Stimulated activated CD4-positive, alpha-beta T cell treated with anti-CD3 and anti-CD28 coated beads, Interleukin-4, amount 100 ng/mL, for 4 hours (primary cell): ENCODE measurements around the gene LRRC10B.
"Not testable (repeated sequence)": the region's sequence is repeated elsewhere in the genome, so short reads cannot be mapped to it uniquely, and the experiment has no call there.

Experiments used
- DNase-seq, 2 experiments: peaks; one replicate each; pipeline ENCODE4 v3.0.0-alpha.2; 2020

The LRRC10B gene

DNA sequence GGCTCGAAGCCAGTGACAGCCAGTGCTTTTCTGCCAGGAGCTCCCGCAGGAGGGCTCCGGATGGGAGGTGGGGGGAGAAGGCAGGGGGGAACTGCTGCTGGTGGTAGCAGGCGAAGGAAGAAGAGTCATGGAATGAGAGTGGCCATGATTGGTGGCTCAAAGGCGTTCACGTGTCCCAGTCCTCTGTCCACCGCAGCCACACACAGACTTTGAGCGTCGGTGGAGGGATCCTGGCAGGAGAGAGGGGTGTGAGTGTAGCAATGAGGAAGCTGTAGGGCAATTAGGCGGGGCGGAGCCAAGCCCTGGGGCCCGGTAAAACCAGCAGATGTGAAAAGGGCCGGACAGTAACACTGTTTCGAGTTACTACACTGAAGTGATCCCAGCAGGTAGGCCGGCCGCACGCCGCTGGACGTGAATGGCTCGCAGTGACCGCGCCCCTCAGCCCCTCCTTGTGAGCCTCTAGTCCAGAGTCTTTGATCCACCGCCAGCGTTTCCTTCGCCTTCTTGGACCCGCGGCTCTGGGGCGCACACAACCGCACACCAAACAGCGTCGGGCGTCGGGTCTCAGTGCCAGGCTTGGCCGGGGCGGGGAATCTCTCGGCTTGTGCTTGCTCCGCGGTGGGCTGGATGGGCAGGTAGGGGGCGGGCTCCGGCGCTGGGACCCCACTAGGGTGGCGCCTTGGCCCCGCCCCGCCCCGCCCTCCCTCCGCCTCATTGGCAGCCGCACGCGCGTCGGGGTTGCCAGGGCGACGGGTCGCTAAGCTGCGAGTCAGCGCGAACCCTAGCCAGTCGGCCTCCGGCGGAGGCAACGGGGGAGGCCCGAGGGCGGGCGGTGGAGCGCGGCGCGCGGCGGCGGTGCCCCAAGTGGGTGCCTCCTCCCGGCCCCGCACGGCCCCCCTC lies at the start of gene LRRC10B:
Gene LRRC10B (plus strand): TSS at position 788 of the 900 bp plus-strand sequence. CDS start 250 bp downstream, outside the sequence.
- DNase-seq: peak; percentile 32 to 42

DNA sequence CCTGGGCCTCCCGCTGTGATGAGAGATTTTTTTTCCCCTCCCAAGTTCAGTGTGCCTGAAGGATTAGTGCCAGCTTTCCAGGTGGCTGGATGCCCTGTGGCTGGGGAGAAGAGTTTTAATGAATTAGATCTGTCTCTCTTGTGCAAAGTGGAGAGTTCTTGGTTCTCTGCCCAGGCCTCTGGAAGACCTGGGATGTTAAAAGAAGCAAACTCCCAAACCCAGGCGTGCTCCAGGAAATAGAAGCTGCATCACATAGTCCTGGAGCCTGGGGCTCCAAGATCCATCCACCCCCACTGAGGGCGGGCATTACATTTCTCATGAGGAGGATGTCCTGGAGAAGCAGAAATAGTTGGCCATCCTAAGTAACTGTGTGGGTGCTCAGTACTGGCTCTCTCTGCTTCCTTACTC lies 48.1 kb upstream of the LRRC10B start:
- no peak for DNase-seq

DNA sequence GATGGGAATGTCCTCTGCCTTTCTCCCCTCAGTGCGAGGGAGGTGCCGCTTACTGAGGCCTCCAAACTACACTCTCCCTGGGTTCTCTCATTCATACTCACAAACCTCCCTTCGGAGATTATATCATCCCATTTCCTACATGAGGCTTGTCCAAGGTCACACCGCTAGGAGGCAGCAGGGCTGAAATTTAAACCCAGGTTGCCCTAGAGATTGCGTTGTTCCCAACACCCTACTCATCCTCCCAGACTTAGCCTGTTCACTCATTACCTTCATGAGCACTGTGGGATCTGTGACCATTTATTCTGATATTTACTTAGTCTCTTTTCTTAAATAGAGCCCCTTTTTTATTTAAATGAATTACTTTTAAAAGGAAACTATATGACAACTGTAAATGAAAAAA lies 47.6 kb upstream of the LRRC10B start:
- DNase-seq: no peak

DNA sequence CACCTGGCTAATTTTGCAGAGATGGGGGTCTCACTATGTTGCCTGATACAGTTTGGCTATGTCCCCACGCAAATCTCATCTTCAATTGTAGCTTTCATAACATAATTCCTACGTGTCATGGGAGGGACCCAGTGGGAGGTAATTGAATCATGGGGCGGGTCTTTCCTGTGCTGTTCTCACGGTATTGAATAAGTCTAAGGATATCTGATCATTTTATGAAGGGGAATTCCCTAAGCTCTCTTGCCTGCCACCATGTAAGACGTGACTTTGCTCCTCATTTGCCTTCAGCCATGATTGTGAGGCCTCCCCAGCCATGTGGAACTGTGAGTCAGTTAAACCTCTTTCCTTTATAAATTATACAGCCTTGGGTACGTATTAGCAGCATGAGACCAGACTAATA lies 40.9 kb upstream of the LRRC10B start:
- not testable (repeated sequence) for DNase-seq

DNA sequence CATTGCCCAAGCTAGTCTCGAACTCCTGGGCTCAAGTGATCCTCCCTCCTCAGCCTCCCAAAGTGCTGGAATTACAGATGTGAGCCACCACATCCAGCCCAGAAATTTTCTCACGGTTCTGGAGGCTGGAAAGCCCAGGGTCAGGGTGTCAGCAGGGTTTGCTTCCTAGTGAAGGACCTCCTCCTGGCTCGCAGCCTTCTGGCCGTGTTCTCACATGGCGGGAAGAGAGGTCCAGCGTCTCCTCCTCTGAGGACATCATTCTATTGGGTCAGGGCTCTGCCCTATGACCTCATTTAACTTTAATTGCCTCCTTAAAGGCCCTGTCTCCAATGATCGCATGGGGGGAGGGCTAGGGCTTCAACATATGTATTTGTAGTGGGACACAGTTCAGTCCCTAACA lies 40.5 kb upstream of the LRRC10B start:
- DNase-seq: no peak

DNA sequence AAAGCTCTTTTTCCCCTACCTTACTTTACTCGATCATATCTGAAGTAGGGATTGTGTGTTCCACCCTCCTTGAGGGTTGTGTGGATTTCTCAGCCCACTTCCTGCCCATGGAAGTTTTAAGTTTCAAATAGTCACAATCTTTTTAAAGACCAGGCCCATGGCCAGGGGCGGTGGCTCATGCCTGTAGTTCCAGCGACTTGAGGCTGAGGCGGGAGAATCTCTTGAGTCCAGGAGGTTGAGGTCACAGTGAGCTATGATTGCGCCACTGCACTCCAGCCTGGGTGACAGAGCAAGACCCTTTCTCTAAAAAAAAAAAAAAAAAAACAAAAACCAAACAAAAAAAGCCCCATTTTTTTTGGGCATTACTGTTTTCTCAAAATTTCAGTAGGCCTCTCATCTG lies 36.3 kb upstream of the LRRC10B start:
- no peak for DNase-seq

DNA sequence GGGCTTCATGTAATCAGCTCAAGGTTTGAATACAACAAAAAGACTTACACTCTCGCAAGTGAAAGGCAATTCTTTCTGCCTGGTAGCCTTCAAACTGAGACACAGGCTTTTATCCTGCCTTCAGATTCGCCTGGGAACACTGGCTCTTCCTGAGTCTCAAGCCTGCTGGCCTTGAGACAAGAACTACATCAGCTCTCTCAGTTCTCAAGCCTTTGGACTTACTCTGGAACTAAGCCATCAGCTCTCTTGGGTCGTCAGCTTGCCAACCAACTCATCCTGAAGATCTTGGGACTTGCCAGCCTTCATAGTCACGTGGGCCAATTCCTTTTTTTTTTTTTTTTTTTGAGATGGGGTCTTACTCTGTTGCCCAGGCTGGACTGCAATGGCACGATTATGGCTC lies 35.7 kb upstream of the LRRC10B start:
- DNase-seq: no peak

DNA sequence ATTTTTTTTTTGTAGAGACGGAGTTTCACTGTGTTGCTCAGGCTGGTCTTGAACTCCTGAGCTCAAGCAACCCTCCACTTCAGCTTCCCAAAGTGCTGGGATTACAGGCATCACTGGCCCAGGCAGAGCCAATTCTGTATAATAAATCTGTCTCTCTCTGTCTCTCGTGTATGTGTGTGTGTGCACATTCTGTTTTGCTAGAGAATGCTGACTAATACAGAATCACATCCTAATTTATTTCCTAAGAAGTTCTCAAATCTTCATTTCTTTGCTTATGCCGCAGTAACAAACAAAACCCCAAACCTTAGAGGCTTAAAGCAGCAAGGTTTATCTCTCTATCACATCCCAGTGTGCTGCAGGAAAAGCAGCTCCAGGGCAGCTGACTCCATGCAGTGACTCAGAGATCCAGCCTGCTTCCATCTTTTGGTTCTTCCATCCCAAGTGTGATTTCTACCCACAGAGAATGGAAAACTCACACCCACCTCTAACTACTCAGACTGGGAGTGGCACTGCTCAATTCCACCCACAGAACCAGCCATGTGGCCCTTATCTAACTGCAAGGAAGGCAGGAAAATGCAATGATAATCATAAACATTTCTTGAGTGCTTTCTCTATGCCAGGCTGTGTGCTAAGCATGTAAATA lies 35.1 kb upstream of the LRRC10B start:
- no peak for DNase-seq

DNA sequence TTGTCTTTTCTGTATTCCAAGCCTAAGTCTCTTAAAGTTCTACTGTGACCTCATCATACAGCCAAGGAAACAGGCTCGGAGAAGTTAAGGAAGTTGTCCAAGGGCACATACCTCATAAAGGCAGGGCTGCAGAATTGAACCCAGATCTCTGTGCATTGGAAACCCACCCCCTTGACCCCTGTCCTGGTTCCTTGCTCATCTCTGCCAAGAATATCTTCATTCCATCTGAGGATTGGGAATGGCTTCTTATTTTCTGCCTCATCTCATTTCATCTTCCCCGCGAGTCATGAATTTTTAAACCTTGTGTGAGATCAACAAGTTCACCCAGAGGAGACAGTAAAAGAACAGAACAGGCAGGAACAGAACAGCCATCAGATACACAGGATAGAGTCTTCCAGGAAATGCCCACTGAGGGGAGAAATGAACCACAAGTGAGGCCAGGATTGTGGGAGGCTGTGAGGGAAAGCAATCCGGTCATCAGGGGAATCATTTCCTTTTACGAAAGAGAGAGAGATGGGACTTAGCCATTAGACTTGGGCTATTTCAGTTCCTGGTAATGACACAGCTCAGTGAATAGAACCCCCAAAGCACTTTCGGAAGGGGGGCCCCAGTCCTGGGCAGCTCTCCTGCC lies 34.4 kb upstream of the LRRC10B start:
- no peak for DNase-seq

DNA sequence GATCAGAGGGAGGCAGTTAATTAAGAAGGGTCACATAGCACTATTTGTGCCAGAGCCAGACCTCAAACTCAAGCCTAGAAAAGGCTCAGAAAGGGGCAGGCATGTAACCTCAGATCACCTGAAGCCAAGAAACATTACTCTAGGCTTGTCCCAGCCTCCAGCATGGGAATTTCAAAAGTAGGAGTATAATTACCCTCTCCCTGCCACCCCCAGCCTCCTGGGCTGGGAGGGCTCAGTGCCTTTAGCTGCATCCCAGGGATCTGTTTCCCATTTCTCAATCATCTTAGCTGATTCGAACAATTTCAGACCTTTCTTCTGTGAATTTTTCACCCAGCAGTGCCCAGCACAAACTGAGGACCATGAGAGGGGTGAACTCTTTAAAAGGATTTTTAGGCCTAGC lies 33.1 kb upstream of the LRRC10B start:
- DNase-seq: no peak

DNA sequence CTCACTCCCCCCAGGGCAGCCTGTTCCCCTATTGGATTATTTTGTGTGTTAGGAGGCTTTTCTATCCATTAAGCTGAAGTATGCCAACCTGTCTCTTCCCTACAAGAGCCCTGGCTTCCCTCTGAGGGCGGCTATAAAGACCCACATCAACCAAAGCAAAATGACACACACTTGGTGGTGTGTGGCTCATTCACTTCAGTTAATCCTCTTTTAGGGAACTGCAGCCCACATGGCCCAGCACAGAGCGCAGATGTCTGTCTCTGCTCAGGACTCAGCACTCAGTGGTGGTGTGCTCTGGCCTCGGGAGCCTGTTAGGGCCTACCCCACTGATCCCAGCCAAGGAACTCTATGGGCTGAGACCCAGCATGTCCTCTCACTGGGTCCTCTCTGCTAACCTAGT lies 32.2 kb upstream of the LRRC10B start:
- no peak for DNase-seq

DNA sequence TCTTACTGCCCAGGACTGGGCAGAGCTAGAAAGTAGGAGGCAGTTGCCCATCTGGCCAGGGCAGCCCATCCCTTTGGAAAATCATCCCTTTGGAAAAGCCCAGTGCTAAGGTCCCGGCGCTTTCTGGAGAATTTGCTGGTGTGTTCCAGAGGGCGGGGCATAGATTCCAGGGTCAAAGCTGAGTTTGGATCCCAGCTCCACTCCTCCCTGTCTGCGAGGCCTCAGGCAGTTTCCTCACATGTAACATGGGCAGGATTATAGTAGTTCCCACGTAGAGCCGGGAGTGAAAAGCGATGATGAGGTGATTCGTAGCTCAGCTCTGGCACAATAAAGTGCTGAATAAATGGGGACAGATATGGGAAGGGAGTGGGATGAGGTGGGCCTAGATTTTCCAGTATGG lies 31.4 kb upstream of the LRRC10B start:
- DNase-seq: no peak

DNA sequence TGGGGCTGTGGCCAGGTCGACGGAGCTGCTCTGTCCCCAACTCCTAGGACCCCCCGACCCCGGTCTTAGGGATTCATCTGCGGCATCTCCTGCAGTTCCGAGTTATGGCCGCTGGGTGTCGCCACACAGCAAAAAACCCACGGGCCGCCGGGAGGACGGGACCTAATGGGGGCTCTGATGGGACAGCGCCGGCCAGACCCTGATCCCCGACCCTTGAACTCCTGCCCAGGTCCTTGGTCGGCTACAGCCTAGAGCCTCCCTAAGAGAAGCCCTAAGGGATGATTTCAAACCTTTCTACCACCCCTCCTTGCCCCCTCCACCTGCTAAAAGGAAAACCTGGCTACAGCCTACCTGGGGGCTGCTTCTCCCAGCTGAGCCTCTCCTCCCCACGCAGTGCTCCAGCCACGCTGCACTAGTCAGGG lies 30.8 kb upstream of the LRRC10B start:
- DNase-seq: peak; percentile 34 to 47

DNA sequence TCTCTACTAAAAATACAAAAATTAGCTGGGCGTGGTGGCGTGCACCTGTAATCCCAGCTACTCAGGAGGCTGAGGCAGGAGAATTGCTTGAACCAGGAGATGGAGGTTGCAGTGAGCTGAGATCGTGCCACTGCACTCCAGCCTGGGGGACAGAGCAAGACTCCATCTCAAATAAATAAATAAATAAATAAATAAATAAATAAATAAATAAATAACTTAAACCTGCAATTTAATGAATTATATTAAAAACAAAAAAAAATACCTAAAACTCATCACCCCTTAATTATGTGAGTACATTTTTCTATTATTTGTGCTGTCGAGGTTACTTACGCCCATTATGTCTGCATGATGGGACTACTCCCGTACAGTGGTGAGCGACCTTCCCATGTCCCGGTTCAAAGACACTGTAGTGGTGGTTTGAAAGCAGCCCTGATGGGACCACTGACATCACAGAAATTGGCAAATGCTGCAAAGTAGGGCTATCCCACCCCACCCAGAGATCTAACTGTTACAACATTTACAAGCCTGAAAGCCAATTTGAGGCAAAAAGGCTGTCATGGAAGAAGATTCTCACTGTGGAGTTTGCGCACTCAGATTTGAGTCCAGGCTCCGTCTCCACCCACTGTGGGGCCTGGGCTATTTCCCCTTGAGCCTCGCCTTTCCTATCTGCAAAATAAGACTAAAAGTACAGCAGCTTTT lies 29.0 kb upstream of the LRRC10B start:
- not testable (repeated sequence) for DNase-seq

DNA sequence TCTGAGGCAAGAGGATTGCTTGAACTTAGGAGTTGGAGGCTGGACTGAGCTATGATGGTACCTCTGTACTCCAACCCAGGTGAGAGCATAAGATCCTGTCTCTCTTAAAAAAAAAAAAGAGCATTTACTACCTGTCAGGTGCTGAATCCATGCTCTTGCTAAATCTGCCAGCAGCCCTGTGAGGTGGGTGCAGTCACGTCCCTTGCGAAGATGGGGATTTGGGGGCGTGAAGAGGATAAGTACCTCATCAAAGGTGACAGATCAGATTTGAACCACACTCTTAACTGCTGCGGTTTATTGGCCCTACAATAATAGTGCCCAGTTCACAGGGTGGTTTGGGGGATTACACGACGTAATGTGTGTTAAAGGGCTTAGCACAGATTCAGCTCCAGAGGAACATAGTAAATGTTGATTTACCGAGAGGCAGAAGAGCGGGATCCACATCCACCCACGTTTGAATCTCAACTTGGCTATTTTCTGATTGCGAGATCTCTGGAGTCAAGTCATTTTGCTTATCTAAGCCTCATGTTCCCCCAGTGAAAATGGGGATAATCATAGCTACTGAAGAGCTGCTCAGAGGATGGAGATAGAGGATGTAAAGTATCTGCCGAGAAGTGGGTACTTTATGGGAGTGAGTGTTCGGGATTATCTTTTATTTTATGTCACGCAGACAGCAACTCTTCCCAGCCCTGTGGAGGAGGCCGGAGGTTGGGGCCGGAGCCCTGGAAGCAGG lies 28.1 kb upstream of the LRRC10B start:
- DNase-seq: no peak

DNA sequence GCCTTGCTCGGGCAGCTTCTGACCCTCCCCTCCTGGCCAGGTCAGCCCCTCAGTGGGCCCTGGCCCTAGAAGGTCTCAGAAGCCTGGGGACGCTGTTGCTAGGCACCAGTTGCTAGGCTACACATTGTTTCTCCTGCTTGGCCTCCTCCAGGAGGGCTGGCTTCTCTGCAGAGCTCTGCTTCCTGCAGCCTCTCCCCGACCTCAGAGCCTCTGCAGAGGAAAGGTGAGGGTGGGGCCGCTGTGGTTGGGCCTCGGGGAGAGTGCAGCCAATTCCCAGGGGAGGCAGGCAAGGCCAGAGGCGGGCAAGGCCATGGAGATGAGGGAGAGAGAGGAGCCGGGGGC lies 27.6 kb upstream of the LRRC10B start:
- no peak for DNase-seq

DNA sequence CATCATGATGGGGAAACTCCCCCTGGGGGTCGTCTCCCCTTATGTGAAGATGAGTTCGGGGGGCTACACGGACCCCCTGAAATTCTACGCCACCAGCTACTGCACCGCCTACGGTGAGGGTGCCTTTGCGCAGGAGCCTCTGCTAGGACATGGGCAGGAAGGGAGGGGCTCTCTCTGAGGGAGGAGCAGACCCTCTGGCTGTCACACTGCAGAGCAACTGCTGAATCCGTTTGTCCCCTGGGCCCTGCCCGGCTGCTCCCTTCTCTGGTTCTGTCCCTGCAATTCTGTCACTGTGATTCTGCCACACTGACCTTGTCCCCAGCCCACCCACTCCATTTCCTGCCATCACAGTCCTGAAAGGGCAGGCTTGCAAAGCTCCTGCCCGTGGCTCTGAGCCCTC lies 26.7 kb upstream of the LRRC10B start:
- DNase-seq: no peak

DNA sequence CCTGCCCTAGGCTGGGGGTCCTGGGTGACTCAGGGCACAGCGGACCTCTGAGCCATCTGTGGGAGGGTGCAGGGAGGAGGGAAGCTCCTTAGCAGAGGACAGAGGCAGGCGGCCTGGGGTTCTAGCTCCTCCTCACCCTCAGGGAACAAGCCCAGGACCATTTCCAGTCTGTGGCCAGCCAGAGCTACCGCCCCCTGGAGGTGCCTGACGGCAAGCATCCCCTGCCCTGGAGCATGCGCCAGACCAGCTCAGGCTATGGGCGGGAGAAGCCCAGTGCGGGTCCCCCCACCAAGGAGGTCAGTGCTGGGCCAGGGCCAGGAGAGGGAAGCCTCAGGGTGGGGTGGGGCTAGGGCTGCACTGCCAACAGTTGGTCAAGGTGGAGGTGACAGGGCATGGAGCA lies 26.0 kb upstream of the LRRC10B start:
- peak in 1 of 2 experiments; percentile 17 for DNase-seq

DNA sequence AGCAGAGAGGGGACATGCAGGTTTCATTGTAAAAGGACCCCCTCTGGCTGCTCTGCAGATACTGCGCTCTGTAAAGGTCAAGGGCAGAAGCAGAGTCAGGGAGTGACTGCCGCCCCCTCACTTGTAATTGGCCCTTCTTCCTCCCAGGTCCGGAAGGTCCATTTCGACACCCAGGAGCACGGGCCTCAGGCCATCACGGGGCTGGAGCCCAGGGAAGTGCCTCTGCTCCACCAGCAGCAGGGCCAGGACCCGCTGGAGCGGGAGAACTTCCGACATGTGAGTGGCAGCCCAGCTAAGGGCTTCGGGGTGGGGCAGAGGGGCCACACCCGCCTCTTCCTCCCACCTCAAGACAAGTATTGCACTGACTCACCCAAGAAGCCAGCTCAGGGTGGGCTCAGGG lies 24.0 kb upstream of the LRRC10B start:
- DNase-seq: no peak

DNA sequence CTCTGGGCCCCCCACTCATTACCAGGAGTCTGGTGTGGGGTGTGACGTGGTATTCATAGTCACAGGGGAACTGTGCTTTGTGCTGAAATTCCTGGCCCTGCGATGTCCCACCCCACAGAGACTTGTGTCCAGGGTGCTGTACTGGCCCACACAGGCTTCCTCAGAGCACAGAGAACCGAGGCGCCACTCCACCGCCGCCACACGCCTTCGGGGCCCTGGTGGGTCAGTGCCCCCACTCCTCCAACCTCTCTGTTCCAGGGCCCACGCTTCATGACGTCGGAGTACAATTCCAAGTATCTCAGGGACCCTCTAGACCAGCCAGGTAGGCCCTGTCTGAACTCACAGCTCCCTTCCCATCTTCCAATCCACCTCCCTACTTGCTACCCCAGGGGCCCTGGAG lies 23.5 kb upstream of the LRRC10B start:
- DNase-seq: no peak

DNA sequence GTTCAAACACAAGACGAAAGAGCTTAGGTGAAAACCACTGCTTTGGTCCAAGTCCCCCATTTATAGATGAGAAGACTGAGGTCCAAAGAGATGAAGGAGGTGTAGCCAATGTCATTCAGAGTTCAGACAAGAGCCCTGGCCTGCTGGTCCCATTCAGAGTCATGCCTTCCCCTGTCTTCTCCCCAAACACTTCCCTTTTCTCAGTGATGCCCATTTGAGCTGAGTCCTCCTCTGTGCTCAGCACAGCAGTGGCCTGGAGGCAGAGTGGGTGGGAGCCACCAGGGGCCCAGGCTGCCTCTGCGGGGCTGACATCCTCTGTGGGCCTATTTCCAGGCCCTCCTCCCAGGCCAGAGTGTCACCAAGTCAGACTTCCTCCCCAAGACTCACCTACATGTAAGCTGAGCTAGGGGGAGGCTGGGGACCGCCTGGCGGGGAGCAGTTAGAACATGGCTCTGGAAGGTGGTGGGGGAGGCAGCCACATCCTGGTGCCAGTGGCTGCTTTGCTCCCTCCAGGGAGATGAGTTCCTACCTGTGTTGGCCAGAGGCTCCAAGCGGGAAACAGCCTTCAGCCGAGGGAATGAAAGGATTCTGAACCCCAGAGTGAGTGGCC lies 22.4 kb upstream of the LRRC10B start:
- no peak for DNase-seq

DNA sequence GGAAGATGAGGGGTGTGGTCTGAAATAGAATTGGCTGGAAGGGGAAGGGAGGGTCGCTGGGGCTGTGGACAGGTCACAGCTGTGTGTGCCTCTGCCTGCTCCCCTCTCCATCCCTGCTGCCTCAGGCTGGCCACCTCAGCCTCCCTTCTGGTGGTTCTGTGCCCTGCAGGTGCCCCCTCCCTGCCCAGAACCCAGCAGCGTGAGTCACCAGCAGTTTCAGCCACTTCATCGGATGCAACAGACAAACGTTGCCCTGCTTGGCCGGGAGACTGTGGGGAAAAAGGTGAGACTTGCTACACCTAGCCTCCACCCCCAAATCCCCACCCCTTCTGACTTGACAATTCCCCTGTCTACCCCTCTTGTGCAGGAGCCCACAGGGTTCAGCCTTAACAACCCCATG lies 21.8 kb upstream of the LRRC10B start:
- DNase-seq: no peak
